CD4-positive, alpha-beta T cell treated with Interleukin-6 for 4 hours (primary cell): ENCODE measurements around the gene NCR3LG1.
A peak's percentile ranks its signal among the peaks of the same experiment; 100 is the strongest.

ENCODE experiments used
- DNase-seq: peaks from one replicate; pipeline ENCODE4 v3.0.0-alpha.2; 2020; ENCODE audit warnings: mixed read lengths

The NCR3LG1 gene

DNA sequence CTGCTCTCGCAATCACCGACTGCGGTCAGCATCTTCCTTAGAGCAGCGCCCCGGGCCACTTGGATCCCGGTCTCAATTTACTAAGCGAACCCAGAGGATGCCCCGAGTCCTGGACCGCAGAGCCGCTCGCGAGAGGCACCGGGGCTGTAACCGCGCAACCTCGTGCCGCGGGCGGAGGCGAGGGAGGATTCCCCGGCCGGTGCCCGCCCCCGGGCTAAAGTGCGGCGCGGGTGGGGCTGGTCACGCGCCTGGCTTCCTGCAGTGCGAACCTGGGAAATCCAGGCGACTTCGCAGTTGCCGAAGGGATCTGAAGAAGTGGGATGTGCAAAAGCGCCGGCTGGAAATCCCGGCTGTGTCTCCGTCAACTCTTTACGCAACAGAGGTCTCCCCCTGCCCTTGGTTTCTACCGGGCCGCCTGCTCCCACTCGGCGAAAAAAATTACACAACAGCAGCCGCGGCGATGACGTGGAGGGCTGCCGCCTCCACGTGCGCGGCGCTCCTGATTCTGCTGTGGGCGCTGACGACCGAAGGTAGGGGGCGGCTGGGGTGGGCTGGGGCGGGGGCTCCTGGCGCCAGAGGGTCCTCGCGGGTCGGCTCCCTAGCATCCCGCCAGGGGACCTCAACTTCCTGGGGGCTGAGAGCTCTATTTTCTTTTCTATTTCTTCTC, at the start of gene NCR3LG1:
Gene NCR3LG1 (plus strand): TSS at position 291 of the 667 bp plus-strand sequence. CDS start 170 bp downstream, at position 461.
- DNase-seq, result peak; percentile 69

DNA sequence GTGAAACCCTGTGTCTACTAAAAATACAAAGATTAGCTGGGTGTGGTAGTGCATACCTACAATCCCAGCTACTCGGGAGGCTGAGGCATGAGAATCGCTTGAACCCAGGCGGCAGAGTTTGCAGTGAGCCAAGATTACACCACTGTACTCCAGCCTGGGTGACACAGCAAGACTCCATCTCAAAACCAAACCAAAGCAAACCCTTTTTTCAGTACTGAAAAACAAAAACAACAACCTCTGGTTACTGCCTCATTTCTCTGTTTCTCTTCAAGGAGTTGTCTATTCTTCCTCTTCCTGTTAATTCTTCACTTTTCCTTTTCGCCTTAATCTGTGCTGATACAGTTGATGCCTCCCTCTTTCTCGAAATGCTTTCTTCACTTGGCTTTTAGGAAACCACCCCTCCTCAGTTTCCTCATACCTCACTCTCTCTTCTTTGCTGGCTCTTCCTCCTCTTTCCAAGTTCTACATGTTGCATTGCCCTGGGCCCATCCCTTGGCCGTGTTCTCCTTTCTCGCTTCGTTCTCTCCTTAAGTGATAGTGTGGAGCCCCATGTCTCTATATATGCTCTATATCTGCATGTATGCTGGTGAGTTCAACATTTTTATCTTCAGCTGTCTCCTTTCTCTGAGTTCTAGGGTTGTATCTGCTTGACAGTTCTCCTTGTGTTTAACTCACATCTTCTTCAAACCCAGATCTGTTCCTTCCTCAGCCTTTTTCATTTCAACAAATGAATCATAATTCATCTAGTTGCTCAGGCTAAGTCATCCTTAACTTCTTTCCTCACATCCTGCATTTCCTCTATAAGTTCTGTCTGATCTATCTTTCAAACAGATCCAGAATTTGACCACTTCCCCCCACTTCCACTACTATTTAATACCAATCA, 38.0 kb upstream of the NCR3LG1 start:
- DNase-seq, result no peak

DNA sequence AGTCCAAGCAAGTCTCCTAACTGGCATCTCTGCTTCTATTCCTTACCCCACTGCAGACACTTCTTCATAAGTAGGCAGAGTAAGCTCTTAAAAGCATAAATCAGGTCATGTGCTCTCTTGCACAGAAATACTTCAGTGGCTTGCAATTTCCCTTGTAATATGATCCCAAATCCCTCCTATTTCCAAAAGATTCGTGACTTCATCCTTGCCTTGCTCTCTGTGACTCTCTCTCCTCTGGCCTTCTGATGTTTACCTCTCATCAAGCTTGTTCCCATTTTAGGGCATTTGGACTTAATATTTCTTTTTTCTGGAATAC, 37.4 kb upstream of the NCR3LG1 start:
- DNase-seq, result no peak

- DNase-seq, result no peak
Observed at GRCh38 chr11:17314904-17315426, 36.6 kb upstream of the NCR3LG1 start.

DNA sequence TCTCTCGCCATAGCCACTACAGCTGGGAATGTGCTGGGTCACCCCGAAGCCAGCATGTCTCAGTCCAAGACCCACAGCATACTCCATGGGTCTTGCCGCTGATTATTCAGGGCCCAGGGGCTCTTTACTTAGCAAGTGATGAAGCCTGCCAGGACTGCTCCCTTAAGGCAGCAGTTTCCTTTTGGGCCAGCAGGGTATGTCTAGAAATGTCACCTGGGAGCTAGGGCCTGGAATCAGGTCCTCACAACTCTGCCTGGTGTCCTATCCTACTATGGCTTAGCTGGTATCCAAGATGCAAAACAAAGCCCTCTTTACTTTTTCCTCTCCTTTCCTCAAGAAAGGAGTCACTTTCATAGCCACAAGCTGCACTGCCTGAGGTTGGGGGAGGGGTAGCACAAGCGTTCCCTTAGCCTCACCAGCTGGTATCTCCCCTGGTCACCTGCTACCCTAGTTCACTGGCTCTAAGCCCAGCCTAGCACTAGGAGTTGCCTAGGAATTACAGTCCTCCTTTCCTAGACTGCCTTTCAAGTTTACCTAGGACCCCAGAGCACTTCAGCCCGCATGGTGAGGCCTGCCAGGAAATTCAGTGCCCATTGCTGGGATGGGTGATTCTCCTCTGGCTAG, 22.6 kb upstream of the NCR3LG1 start:
- no peak for DNase-seq

- DNase-seq, result no peak
Observed at GRCh38 chr11:17331669-17332068, 19.9 kb upstream of the NCR3LG1 start.

- DNase-seq, result peak; percentile 2
Observed at GRCh38 chr11:17333799-17334586, 17.6 kb upstream of the NCR3LG1 start.

DNA sequence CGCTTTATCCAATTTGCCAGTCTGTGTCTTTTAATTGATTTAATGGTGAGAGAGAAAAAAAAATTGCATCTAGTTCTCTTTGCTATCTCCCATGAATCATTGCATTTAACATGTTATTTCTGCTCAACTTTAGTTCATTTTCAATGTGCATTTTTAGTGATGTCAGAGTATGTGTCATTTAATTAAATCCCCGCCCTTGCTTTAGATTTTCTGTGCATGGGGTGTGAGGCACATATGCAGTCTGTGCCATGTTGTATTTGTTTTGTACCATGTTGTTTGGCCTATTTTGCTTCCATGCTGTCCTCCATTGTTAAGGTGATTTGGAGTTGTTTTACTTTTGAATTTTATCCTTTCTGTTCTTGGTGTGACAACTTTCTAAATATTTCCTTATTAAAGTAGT, 8.3 kb upstream of the NCR3LG1 start:
- DNase-seq, result no peak

DNA sequence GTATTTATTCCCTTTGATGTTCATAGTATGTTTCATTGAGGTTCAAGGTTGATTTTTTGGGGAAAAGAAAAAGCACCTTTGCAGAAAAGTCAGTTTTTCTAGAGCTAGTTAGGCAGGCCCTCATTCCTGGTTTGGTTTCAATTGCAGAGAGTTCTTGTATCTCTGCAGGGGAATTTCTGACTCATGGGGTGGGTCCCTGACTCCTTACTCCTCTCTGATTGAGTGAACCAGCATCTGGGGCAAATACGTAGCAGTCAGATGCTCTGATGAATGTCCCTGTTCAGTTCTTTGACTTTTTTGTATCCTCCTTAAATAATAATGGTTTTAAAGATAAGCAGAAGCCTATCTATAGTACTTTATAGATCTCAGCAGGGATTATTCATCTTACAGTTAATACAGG, 7.7 kb upstream of the NCR3LG1 start:
- no peak for DNase-seq

DNA sequence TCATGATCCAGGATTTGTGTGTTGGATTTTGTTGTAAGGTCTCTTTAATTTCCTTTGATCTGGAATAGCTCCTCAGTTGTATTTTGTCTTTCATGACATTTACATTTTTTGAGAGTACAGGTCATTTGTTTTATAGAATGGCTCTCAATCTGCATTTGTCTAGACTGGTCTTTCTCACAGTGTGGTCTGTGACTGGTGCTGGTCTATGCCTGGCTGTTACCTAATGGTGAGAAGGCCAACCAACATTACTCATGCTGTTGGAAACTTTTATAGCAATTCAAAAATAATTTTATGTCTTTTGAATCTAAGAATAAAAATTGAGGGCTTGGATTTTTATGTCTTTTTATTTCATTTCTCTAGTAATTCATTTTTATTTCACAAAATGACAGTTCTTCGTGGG, 3.9 kb upstream of the NCR3LG1 start:
- no peak for DNase-seq

DNA sequence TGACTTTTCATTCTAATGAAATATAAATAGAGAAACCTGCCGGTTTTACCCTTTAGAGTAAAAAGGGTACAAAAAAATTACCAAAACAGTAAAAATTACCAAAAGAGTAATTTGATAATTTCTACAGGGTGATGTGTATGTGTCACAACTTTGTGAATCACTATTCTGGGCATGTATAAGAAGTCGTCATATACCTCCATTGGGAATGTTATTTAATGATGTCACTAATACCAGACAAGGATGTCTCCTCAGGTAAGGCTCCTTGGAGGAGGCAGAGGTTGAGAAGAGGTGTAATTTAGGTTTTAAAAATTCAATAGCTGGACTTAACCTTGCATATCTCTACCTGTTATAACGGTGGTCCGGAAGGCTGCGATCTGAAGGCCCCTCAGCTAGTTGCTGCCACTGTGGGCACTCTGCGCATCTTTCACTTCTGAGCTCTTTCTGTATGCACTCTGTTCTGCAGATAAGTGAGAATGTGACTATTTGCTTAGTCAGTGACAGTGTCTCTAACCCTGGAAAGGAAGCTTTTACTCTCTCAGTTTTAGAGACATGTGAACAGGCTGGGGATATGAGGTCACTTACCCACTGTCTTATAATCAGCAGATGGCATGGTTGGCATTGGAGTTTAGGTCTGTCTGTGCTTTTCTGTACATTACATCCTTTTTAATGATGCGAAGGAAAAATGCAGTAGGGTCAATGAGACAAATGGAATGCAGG, 987 bp upstream of the NCR3LG1 start:
- no peak for DNase-seq

- DNase-seq, result no peak
Observed at GRCh38 chr11:17351172-17351509, 459 bp upstream of the NCR3LG1 start.

- DNase-seq, result peak; percentile 46
Observed at GRCh38 chr11:17352950-17353820, 1.6 kb downstream of the NCR3LG1 start.

DNA sequence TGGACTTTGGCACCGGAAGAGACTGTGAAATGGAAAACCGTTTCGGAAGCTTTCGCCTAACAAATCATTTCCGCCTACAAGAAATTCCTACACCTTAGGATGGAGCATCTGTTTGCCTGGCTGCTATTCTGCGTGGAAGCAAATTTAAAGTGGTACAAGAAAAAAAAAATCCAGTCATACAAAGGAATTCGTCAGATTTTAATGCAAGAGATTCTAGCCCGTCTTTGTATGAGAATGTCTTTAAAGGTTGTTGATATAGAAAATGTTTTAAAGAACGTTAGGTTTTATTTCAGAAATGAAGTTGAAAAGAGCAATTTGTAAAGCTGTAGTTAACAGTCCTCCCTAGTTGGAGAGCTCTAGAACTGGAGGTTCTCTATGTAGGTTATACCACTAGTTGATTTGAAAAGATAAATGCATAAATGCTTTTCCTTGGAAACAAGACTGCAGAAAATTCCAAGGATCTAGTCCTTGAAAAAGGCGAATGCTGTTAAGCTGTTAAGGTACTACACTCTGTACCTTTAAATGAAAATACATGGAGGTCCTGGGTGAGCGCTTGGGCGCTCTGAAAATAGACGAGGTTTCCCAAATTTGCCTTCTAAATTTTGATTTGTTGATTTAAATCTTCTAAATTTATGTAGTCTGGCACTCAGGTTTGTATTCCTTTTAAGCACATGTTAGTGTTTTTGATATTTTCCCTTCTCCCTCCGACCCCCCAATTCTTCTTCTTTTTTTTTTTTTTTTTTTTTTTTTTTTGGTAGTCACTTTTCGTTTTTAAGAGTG, 2.4 kb downstream of the NCR3LG1 start:
- no peak for DNase-seq

DNA sequence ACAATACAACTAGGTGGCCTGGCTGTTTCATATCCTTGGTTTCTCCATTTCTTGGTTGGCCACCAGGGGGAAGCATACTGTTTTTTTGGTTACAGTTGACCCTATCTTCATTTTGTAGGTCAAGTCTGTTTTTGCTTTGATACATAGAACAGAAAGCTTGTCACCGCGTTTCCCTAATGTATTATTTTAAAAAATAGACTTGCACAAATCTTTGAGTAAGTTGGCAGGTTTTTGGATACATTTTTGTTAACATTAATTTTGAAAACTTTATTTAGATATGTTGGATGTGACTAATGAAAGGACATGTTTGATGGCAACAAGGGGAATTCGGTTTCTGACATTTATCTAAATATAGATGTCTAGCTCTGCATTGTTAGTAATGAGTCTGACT, 3.0 kb downstream of the NCR3LG1 start:
- peak; percentile 73 for DNase-seq

DNA sequence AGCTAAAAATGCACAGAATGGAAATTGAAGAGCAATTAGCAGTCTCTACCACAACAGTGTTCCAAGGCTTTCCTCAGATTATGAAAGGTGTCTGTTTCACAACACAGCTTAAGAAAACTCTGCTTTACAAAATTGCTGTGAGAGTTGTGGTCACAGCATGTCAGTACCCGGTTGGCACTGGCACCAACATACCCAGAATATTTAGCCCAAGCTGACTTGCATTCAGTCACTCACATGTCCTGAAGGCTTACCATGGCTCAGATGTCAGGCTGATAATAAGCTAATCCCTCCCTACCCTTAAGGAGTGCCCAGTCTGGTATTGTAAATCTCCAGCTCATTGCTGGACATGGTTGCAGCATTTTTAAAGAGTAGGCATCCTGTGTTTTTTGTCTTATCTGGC, 14.9 kb downstream of the NCR3LG1 start:
- no peak for DNase-seq

GRCh38 chr11:17368551-17368950, 17.0 kb downstream of the NCR3LG1 start:
- DNase-seq, result no peak

- no peak for DNase-seq
Observed at GRCh38 chr11:17369094-17369493, 17.5 kb downstream of the NCR3LG1 start.

DNA sequence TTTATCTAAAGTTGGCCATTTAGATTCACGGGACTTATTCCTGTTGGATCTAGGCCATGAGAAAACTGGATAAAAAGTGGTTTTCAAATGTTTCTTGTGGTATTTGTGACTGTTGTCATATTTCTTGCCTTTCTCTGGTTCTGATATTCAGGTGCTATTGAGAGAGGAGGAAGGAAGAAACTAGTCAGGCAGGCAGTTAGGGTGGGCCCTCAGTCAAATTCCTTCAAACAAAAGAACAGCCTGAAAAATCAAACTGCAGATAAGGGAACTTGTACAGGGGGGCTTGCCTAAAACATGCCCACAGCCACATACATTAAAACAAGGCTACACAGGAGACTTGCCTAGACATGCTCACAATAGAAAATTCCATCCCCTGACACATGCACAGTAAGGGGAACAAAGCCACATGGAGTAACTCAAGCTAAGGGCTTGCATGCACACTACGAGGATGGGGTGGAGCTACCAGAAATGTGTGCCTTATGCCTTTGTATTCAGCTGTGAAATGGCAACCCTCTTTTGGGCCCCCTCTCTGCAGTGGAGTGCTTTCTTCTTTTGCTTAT, 18.2 kb downstream of the NCR3LG1 start:
- DNase-seq, result no peak

DNA sequence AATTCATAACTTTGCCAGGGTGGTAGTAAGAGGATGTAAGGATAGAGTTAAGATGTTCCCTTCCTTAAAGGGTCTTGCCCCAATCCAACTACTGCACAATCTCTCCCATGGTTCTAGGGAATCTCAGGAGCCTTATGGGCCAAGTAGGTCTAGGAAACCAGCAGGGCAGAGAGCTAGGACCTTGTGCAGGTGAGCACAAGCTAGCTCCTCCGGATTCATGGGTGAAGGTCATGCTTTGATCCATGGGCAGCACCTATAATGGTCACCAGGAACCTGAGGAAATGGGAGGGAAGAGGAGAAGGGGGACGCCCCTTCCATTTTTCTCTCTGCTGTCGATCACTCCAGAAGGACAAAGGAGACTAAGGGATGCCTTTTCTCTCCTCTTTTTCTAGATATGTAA, 20.0 kb downstream of the NCR3LG1 start:
- DNase-seq, result no peak
